Upper lobe of left lung (tissue), 4 donors: ENCODE data around the gene TM4SF20.
"Not testable (repeated sequence)": the region's sequence is repeated elsewhere in the genome, so short reads cannot be mapped to it uniquely, and the experiment has no call there.

ENCODE experiments used
- CTCF ChIP-seq, 6 experiments: fragments of 450-650 bp in 4 of 6; fragments of 200-600 bp in 2 of 6; sonication (generic) in 2 of 6; IDR thresholded peaks; one replicate each; pipeline ENCODE4 v1.5.1; 2016 to 2019; ENCODE audit warnings: antibody characterized with exemption in 6 of 6
- EP300 ChIP-seq, 4 donors: sonication (generic); formaldehyde crosslinking; IDR thresholded peaks; one replicate each; pipeline ENCODE4 v1.5.1; 2017; ENCODE audit warnings: antibody characterized with exemption in 4 of 4, control low read depth in 2 of 4
- POLR2A ChIP-seq, 4 donors: fragments of 450-650 bp; IDR thresholded peaks; one replicate each; pipeline ENCODE4 v1.5.1; 2016 to 2017; ENCODE audit warnings: antibody characterized with exemption in 4 of 4, mild to moderate bottlenecking in 2 of 4
- POLR2AphosphoS5 ChIP-seq, 2 donors: sonication (generic); formaldehyde crosslinking; IDR thresholded peaks; one replicate each; pipeline ENCODE4 v1.5.1; 2017; ENCODE audit warnings: antibody characterized with exemption in 2 of 2

DNA sequence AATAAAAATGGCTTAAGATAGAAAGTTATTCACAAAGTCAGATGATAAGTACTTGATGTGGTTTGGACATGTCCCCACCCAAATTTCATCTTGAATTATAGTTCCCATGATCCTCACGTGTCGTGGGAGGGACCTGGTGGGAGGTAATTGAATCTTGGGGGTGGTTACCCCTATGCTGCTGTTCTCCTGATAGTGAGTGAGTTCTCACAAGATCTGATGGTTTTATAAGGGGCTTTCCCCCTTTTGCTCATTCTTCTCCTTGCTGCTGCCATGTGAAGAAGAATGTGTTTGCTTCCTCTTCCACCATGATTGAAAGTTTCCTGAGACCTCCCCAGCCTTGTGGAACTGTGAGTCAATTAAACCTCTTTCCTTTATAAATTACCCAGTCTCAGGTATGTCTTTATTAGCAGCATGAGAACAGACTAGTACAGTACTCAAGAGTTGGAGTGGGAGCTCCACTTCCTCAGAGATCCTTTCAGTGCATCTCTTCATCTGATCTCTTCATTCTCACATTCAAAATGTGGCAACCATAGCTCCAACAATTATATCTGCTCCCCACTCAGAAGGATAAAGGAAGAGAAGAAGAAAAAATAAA lies 3.2 kb upstream of the TM4SF20 start:
- TF ChIP-seq POLR2AphosphoS5, CTCF, POLR2A, EP300 (IDR thresholded peaks at IDR 0.05): not testable (repeated sequence)
